GM18907 (cell line): ENCODE measurements around the gene ERFE.

ENCODE experiments used
- ATAC-seq: cut with Tn5 transposase; IDR thresholded peaks from one replicate; pipeline ENCODE4 v1.9.1; 2021; ENCODE audit warnings: mild to moderate bottlenecking, moderate library complexity; ENCODE audit not compliant: unreplicated experiment

ERFE gene

DNA sequence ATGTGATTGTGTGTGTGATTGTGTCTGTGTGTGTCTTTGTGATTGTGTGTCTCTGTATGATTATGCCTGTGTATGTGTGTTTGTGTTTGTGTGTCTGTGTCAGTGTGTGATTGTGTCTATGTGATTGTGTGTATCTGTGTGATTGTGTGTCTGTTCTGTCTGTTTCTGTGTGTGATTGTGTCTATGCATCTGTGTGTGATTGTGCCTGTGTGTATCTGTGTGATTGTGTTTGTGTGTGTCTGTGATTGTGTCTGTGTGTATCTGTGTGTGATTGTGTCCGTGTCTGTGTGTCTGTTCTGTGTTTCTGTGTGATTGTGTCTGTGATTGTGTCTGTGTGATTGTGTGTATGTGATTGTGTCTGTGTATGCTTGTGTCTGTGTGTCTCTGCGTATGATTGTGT is 32.4 kb upstream of the ERFE start:
- no peak for ATAC-seq

DNA sequence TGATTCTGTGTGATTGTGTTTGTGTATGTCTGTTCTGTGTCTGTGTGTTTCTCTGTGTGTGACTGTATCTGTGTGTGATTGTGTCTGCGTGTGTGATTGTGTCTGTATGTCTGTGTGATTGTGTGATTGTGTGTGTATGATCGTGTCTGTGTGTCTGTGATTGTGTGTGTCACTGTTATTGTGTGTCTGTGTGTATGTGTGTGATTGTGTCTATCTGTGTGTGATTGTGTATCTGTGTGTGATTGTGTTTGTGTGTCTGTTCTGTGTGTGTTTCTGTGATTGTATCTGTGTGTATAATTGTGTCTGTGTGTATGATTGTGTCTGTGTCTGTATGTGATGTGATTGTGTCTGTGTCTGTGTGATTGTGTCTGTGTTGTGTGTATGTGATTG is 32.0 kb upstream of the ERFE start:
- no peak for ATAC-seq

DNA sequence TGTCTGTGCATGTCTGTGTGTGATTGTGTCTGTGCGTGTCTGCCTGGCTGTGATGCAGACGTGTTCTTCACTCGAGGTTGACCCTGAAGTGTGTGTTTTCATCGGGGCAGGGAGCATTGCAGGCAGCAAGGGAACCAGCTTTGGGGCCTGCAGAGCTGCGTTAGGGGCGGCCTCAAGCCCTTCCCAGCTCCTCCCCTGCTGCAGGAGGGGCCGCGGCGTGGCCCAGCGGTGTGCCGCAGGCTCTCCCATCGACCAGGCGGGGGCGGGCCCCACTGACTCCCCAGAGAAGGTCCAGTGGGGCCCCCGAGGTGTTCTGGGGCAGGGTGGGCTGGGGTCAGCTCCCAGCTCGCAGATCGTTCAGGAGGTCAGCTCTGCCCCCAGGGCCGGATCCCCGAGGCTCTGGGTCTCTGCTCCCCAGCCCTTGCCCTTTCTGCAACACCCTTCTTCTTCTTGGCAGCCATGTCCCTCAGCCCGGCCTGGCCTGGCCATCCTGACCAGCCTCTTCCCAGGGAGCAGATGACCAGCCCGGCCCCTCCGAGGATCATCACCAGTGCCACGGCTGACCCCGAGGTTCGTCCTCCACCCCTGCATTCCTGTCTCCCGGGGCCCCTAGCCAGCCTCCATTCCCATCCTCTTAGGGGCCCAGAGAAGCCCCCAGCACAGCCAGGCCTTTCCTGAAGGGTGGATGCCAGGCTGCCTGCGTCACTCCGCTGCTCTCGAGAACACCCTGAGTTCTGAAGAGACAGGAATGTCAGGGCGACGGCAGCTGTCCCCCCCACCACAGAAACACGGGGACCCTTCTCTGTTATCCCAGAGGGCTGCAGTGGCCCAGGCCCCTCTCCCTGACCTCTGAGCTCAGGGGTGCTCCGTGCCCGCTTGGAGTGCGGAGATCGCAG is 31.4 kb upstream of the ERFE start:
- no peak for ATAC-seq

DNA sequence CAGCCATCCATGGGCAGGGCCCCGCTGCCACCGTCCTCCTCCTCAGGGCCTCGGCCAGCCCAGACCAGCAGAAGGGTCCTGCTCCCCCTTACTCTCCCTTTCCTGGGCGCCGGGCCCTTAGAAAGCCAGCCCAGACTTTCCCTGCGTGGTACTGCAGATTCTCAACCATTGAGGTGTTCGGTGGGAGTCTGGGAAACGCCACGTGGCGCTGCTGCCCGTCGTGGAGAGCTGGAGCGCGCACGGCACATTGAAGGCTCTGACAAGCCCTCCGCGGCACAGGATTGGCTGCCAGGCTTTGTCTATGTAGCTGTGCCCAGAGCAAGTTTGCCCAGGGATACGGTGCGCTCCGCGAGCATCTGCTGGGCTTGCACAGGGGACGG is 30.7 kb upstream of the ERFE start:
- no peak for ATAC-seq

DNA sequence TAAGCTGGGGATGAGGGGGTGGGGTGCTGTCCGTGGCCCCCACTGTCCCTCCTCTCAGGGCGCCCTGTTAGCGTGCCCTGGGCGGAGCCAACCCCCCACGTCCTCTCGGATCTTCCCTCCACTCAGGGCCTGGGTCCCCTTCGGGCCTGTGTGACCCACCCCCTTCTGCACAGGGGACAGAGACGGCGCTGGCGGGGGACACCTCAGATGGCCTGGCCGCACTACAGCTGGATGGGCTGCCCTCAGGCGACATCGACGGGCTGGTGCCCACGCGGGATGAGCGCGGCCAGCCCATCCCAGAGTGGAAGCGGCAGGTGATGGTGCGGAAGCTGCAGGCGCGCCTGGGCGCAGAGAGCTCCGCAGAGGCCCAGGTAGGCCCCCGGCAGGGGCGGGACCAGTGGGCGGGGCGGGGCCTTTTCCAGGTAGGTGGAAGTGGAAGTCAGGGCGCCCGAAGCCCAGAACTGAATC is 30.2 kb upstream of the ERFE start:
- no peak for ATAC-seq

DNA sequence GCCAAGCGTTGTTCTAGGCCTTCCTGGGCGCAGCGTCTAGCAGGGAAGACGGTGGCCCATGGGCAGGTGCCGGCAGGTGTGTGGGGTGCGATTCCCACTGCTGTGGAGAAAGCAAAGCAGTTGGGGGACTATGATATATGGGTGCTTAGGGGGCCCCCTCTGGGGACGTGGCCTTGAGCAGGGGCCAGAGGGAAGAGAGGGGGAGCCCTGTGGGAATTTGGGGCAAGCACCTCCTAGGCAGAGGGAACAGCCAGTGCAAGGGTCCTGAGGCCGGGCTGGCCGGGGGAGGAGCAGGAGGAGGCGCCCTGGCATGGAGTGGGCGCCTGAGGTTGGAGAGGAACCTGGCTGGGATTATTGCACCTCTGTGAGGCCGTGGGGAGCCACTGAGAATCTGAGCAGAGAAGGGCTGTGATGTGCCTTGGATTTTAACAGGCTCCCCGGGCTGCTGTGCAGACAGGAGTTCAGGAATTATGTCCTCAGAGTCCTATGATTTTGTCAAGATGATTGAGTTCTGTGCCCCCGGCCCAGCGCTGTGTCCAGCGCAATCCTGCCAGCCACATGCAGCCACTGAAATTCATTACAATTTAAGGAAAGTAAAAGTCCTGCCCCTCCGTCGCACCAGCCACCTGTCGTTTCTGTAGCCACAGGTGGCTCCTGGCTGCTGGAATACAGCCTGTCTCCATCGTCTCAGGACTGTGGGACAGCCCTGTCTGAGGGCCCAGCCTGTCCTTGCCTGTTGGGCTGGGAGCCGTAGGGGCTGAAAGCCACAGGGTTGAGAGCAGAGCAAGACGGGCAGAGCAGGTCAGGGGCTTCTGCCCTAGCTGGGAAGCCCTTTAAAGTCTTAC is 29.4 kb upstream of the ERFE start:
- ATAC-seq: no peak

DNA sequence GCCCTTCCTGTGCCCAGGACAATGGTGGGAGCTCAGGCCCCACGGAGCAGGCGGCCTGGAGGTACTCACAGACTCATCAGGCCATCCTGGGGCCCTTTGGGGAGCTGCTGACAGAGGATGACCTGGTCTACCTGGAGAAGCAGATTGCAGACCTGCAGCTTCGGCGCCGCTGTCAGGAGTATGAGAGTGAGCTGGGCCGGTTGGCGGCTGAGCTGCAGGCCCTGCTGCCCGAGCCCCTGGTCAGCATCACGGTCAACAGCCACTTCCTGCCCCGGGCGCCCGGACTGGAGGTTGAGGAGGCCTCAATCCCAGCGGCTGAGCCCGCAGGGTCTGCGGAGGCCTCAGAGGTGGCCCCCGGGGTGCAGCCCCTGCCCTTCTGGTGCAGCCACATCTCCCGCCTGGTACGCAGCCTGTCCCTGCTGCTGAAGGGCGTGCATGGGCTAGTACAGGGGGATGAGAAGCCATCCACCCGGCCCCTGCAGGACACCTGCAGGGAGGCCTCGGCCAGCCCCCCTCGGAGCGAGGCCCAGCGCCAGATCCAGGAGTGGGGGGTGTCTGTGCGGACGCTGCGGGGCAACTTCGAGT is 28.6 kb upstream of the ERFE start:
- no peak for ATAC-seq

DNA sequence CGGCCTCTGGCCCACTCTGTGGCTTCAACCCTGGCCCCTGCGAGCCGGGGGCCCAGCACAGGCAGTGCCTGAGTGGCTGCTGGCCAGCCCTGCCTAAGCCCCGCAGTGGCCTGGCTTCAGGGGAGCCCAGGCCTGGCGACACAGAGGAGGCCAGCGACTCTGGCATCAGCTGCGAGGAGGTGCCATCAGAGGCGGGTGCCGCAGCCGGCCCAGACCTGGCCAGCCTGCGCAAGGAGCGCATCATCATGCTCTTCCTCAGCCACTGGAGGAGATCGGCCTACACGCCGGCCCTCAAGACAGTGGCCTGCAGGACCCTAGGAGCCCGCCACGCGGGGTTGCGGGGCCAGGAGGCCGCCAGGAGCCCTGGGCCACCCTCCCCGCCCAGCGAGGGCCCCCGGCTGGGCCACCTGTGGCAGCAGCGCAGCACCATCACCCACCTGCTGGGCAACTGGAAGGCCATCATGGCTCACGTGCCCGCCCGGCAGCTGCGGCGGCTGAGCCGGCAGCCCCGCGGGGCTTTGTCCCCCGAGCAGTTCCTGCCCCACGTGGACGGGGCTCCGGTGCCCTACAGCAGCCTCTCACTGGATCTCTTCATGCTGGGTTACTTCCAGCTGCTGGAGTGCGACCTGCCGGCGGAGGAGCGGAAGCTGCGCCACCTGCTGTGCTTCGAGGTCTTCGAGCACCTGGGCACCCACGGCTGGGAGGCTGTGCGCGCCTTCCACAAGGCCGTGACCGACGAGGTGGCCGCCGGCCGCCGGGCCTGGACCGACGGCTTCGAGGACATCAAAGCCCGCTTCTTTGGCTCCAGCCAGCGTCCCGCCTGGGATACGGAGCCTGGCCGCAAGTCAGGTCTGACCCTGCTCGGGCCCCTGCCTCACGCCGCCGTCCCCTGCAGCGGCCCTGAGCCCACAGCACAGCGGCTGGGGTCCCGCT is 27.8 kb upstream of the ERFE start:
- no peak for ATAC-seq

DNA sequence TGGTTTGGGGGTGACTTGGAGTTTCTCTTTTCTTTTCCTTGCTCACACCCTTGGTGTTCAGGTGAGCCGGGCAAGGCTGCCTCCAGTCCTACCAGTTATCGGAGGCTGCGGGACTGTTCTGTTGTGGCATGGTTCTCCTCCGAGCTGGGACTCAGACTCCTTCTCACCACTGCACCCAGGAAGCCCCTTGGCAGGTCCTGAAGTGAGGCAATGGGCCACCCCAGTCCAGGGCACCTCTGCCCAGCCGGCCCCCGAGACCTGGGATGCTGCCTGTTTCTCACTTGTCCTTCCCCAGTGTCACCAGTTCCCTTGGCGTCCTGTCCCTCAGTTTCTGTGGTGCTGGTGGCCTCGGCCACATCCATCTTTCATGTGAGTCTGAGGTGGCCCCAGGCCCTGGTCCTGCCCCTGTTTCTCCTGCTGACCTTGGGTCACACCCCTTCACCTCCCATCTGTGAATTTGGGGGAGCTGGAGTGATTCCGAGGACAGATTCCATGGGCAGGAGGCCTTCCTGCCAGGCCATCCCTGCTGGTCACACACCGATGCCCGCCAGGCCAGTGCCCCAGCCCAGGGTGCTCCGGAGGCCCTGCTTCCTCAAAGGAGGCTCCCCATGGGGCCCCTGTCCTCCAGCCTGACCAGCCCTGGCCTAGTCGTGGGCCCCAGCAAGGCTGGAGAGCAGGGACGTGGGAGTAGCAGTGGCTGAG is 26.9 kb upstream of the ERFE start:
- ATAC-seq: no peak

DNA sequence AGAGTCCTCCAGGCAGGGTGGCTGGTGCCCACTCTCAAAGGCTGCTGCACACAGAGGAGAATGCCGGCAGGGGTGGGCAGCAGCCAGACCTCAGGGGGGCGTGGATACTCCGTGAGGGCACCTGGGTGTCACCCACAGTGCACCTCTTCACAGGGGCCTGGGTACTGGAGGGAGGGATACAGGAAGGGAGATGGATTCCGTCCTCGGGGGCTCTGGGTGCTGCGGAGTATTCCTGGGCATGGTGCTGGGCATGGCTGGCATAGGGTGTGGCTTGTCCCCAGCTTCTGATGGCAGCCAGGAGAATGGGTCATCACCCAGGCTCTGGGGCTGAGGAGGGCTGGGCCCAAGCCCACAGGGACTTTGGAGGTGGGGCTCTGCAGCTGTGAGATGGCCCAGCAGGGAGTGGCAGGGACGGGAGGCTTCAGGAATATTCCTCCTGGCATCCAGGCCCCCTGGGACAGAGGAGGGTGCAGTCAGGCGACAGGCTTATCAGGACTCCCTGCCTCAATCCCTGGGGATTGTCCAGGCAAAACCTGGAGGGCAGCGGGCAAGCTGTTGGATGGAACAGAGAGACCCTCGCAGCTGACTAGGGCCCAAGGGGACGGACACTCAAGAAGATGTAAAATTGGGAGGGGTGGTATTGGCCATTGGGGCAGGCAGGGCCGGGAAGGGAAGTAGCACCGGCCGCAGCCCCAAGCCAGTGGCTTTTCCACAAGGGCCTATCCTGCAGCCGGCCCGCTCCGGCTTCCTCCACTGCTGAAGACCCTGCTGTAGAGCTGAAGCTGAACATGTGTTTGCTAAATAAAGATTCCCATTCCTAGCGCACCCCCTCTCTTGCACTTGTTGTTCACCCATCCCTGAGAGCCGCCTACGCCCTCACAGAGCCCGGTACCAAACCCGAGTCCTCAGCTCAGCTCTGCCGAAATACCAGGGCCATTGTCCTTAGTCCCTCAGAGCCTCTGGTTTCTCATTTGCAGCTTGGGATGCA is 26.0 kb upstream of the ERFE start:
- ATAC-seq: no peak

DNA sequence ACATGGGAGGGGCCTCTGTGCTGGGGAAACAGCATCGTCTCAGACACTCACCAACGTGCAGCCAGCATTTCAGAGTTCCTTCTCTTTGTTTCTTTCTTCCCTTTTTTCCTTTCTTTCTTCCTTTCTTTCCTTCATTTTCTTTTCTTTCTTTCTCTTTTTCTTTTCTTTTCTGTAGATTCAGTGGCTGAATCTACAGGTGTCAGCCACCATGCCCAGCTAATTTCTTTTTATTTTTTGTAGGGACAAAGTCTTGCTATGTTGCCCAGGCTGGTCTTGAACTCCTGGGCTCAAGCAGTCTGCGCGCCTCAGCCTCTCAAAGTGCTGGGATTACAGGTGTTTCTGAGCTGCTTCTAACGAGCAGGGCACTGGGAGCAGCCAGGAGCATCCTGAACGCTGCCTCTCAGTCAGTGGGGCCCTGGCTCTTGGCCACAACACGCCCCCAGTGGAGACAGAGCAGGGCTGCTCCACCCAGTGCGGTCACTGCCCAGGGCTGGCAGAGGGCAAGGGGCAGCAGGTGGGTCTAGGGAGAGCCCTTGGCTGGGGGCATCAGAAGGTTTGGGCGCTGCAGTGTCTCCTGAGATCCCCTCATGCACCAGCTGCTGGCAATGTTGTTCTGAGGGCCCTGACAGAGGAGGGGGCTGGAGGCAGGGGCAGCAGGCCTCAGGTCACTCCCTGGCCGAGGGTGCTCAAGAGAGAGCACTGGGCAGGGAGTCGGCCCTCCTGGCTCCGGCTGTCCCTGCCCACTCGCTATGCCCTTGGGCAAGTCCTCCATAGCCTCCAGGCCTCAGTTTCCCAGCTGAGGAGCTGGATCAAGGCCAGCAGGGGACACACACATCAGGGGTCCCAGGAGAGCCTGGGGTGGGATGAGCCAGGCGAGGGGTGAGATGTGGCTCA is 25.0 kb upstream of the ERFE start:
- ATAC-seq: no peak

DNA sequence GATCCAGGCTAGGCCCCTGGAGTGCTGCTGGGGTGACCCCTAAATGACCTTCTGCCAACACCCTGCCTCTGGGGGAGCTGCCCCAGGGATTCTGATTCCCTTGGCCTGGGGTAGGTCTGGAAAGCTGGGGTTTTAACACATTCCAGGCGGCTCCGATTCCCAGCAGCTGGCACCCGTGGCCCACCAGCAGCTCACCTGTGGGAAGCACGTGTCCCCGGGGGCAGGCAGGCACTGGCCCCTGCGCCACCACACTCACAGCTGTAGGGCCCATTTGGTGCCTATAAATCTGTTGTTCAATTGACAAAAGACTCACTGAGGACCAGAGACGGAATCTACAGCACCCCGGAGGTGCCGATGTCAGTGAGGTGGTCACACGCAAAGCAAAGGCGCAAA is 24.4 kb upstream of the ERFE start:
- ATAC-seq: no peak

DNA sequence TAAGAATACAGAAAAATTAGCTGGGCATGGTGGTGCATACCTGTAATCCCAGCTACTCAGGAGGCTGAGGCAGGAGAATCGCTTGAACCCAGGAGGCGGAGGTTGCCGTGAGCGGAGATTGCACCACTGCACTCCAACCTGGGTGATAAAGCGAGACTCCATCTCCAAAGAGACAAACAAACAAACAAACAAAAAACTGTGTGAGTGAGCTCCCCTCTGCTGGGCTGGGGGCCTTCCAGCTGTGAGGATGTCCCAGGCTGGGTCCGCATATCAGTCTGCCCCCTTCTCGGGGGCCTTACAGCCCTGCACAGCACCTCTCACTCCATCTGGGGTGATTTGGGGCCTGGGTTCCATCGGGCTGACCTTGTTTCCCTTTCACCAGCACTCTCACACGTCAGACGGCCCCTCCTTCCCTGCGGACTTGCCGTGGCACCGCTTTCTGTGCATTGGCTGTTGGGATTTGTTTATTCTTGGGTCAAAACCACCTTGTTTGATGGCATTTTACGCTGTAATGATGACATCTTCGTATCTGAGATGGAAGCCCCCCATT is 23.1 kb upstream of the ERFE start:
- no peak for ATAC-seq

DNA sequence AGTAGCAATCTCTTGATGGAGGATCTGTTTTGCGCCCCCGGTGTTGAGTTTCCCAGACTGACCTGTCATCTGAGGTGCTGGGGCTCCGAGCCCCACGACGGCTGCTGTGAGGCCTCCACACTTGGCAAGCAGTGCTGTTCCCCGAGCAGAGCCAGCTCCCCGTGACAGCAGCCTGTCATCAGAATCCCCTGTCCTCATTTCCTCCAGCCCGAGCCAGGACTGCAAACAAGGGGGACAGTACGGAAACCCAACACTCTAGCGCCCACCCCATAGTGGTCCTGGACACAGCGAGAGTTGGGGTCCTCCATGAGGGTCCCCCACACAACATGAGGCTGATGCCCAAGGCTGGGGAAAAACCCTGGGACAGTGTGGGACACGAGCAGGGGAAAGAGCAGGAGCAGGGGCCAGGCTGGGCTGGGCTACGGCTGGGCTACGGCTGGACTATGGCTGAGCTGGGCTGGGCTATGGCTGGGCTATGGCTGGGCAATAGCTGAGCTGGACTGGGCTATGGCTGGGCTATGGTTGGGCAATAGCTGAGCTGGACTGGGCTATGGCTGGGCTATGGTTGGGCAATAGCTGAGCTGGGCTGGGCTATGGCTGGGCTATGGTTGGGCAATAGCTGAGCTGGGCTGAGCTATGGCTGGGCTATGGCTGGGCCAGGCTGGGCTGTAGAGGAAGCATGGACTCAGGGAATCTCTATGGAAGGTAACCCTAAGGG is 21.8 kb upstream of the ERFE start:
- ATAC-seq: no peak

DNA sequence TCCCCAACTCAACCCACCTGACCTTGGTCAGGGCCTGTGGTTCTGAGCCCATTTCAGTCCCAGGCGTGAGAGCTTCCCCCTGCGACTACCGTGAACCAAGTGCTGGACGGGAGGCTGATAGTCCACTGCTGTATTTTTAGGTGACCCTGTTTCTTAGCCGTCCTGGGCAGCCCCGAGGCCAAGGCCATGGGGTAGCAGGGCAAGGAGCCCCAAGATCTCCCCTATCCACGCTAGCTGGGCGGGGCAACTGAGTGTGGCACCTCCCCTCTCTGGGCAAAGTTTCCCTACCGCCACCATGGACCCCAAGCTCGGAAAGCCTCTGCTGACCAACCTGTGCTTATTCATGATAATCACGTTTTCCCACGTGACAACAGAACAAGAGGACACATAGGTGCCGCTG is 20.9 kb upstream of the ERFE start:
- no peak for ATAC-seq

DNA sequence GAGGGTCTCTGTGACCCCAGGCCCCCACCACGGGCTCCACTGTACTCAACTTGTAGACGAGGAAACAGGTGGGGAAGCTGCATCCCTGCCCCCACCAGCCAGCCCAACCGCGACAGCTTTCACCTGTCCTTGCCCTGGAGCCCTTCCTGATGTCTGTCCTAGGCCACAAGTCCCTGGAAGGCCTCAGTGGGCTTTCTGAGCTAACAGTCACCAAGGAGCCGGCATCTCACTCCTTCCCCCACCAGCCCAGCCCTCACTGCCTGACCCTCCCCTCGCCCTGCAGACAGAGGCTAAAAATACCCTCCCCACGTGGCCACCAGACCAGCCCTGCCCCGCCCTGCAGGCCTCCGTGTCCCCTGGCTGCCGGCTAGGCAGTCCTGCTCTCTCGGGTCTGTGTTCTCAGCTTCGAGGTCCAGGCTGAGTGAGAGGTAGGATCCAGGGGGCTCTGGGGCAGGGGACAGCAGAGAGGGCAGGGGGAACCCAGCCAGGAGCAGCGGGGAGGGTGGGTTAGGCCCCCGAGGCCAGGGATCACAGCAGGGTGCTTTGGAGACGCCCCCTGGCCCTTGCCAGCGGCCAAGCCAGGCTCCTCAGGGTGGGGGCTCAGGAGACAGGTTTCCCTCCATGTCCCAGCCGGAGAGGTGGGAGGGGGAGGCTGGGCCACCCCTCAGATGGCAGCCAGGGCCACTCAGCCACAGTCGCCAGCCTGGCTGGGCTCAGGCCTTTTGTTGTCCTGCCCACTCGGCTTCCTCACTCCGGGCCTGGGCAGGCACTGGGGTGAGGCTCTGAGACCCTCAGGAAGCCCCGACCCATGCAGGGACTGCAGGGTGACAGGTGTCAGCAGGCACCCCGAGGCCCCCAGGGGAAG is 20.2 kb upstream of the ERFE start, which contains the start of gene KLHL30:
Gene KLHL30 (plus strand): TSS at position 338 of the 865 bp plus-strand sequence. CDS start 2,087 bp downstream, outside the sequence.
- ATAC-seq: no peak
